GM21528 (cell line): ENCODE results near the gene GTF2A2.

ENCODE experiments used
- ATAC-seq: cut with Tn5 transposase; IDR thresholded peaks from one replicate; pipeline ENCODE4 v1.9.1; 2021; ENCODE audit warnings: mild to moderate bottlenecking, moderate library complexity; ENCODE audit not compliant: unreplicated experiment, low FRiP score

The GTF2A2 gene

GRCh38 chr15:59609730-59610712 lies 47.3 kb downstream of the GTF2A2 start:
- ATAC-seq: no peak

- no peak for ATAC-seq
Observed at GRCh38 chr15:59605994-59606393, 51.3 kb downstream of the GTF2A2 start.

DNA sequence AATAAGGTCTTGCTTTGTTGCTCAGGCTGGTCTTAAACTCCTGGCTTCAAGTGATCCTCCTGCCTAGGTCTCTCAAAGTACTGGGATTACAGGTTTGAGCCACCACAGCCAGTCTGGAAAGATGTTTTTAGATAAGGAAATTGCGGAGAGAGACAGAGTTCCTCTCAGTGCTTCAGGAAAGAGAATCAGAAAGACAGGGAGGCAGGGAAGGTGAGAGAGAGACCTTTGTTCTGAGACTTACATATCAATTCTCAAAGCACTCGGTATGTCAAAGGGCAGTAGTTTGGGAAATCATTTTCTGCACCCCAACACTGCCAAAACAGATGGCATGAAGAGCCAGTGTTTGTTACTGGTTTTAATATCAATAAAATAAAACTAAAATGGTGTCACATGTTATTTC lies 58.9 kb downstream of the GTF2A2 start:
- no peak for ATAC-seq

GRCh38 chr15:59596640-59597039 lies 60.7 kb downstream of the GTF2A2 start:
- ATAC-seq: no peak

- no peak for ATAC-seq
Observed at GRCh38 chr15:59595434-59595915, 61.8 kb downstream of the GTF2A2 start.

- ATAC-seq: no peak
Observed at GRCh38 chr15:59594991-59595390, 62.3 kb downstream of the GTF2A2 start.

DNA sequence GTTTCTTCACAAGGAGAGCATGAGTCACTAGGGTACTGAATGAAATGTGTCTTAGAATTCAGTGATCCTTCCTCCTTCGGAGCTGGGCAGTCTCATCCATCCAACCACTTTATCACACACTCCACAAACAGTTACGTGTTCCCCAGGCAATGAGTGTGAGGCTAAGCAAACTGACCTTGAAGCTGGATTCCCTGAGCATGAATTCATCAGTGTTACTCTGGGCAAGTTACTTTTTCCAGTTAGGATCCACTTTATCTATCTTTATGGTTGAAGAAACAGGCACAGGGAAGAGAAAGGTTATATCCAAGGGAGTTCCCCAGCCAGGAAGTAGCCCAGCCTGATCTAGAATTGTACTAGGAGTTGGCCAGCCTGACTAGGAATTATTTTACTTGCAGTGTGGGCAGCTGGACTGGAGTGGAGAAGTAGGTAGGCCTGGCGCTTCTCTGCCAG lies 62.8 kb downstream of the GTF2A2 start:
- no peak for ATAC-seq

GRCh38 chr15:59591356-59591755 lies 66.0 kb downstream of the GTF2A2 start:
- ATAC-seq: no peak

DNA sequence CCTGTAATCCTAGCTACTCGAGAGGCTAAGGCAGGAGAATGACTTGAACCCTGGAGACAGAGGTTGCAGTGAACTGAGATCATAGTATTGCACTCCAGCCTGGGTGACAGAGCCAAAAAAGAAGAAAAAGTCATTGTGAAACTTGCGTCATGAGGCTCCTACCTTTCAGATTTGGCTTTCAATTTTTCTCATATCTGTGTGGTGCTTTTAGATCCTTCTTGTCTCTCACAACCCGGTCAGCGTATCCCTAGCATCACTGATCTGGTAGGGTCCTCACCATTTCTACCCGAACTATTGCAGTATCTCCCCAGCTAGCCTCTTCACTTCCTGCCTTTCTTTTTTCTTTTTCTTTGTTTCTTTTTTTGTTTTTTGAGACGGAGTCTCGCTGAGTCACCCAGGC lies 67.3 kb downstream of the GTF2A2 start:
- ATAC-seq: no peak
